SH-SY5Y (cell line): ENCODE results near the gene SLC6A4.

Experiments used
- GATA2 ChIP-seq: IDR thresholded peaks from 2 replicates; pipeline ENCODE4 v1.6.1; 2011; ENCODE audit warnings: mild to moderate bottlenecking, low read depth, low read length
- GATA3 ChIP-seq: IDR thresholded peaks from 2 replicates; pipeline ENCODE4 v1.6.1; 2011; ENCODE audit warnings: low read depth, mild to moderate bottlenecking, low read length, moderate library complexity

GRCh38 chr17:30249460-30249859, 14.0 kb upstream of the SLC6A4 start:
- TF ChIP-seq GATA3 = no peak
- TF ChIP-seq GATA2 = no peak
